ENCODE results near the gene KLHL22.
"Not testable (repeated sequence)": the region's sequence is repeated elsewhere in the genome, so short reads cannot be mapped to it uniquely, and the experiment has no call there.

GRCh38 chr22:20475569-20475968, 20.0 kb downstream of the KLHL22 start:
- TF ChIP-seq CTCF, POLR2A (IDR thresholded peaks at IDR 0.05): not testable (repeated sequence)
